GM21367 (cell line): ENCODE measurements around the gene CPA5.
"Not testable (repeated sequence)": the region's sequence is repeated elsewhere in the genome, so short reads cannot be mapped to it uniquely, and the experiment has no call there.

Source experiments
- ATAC-seq: cut with Tn5 transposase; IDR thresholded peaks from one replicate; pipeline ENCODE4 v1.9.1; 2021; ENCODE audit not compliant: unreplicated experiment

CPA5 gene

GRCh38 chr7:130374507-130374906, 29.9 kb downstream of the CPA5 start:
- ATAC-seq: no peak

- not testable (repeated sequence) for ATAC-seq
These were observed 31.8 kb downstream of the CPA5 start for GRCh38 chr7:130376461-130376860.

- ATAC-seq: no peak
These were observed 32.6 kb downstream of the CPA5 start for GRCh38 chr7:130377178-130377577.

- ATAC-seq: no peak
These were observed 34.4 kb downstream of the CPA5 start for GRCh38 chr7:130379019-130379418.

- no peak for ATAC-seq
These were observed 34.9 kb downstream of the CPA5 start for GRCh38 chr7:130379532-130379920.

GRCh38 chr7:130379921-130380860, 35.6 kb downstream of the CPA5 start, which contains the start of gene CPA1:
CPA1 (plus strand) TSS chr7:130380494; CDS start chr7:130380521, 27 bp downstream.
- no peak for ATAC-seq

- no peak for ATAC-seq
These were observed 36.3 kb downstream of the CPA5 start for GRCh38 chr7:130380861-130381455.

GRCh38 chr7:130381468-130382312, 37.1 kb downstream of the CPA5 start:
- ATAC-seq: no peak

- no peak for ATAC-seq
These were observed 38.8 kb downstream of the CPA5 start for GRCh38 chr7:130383187-130383980.

- ATAC-seq: no peak
These were observed 39.8 kb downstream of the CPA5 start for GRCh38 chr7:130384371-130384801.

GRCh38 chr7:130384841-130385599, 40.4 kb downstream of the CPA5 start:
- no peak for ATAC-seq

GRCh38 chr7:130385600-130386066, 41.0 kb downstream of the CPA5 start:
- no peak for ATAC-seq

GRCh38 chr7:130386876-130387275, 42.3 kb downstream of the CPA5 start:
- ATAC-seq: no peak

- no peak for ATAC-seq
These were observed 42.7 kb downstream of the CPA5 start for GRCh38 chr7:130387306-130387627.

GRCh38 chr7:130387628-130388403, 43.2 kb downstream of the CPA5 start:
- no peak for ATAC-seq

- ATAC-seq: no peak
These were observed 44.1 kb downstream of the CPA5 start for GRCh38 chr7:130388671-130389070.

GRCh38 chr7:130390486-130390885, 45.9 kb downstream of the CPA5 start:
- no peak for ATAC-seq

- ATAC-seq: no peak
These were observed 48.5 kb downstream of the CPA5 start for GRCh38 chr7:130393101-130393561.
